B cell (primary cell): ENCODE measurements around the gene PARD3. TPM values are rescaled to one million over a fixed set of nuclear protein-coding genes. Genes with fewer than 3 reads are reported as not detected.

ENCODE experiments used
- ATAC-seq: fragments of 200-7000 bp; cut with Tn5 transposase; one replicate; pipeline ENCODE4 v1.10.0; 2021; ENCODE audit warnings: low read depth, mild to moderate bottlenecking, moderate number of reproducible peaks, moderate library complexity
- CTCF ChIA-PET: fragments of 350-600 bp; sonication (Branson Sonifier 250); formaldehyde crosslinking; loops from one replicate; lab custom pipeline; 2021; ENCODE audit warnings: antibody characterized with exemption, inconsistent platforms; lab: Charles Lee
- POLR2A ChIA-PET: fragments of 350-600 bp; sonication (Branson Sonifier 250); formaldehyde crosslinking; loops from one replicate; lab custom pipeline; 2021; ENCODE audit warnings: antibody characterized with exemption; lab: Charles Lee
- DNase-seq: peaks from one replicate; pipeline ENCODE4 v3.0.0; 2013
- H2AFZ ChIP-seq: 2 replicates; pipeline ENCODE4 v1.6.1; 2012; ENCODE audit warnings: mild to moderate bottlenecking, low read depth, low read length; ENCODE audit not compliant: insufficient read depth, poor library complexity, severe bottlenecking
- H3K27ac ChIP-seq, 2 donors: 1 replicate in 1 of 2; 2 replicates in 1 of 2; pipeline ENCODE4 v1.5.1; 2012 to 2013; ENCODE audit warnings: low read length in 2 of 2, mild to moderate bottlenecking in 2 of 2, moderate library complexity in 1 of 2
- H3K27me3 ChIP-seq, 4 experiments: fragments of 200-600 bp in 1 of 4; sonication (generic) in 1 of 4; replicated peaks in 1 of 4; 1 replicate in 2 of 4; 2 replicates in 2 of 4; pipeline versions ENCODE4 v1.6.1 to v1.7.0; 2013 to 2016; ENCODE audit warnings: low read length in 3 of 4, mild to moderate bottlenecking in 2 of 4, mixed read lengths in 1 of 4, moderate library complexity in 1 of 4; ENCODE audit not compliant: insufficient read depth in 4 of 4, control insufficient read depth in 3 of 4; ENCODE audit errors: control extremely low read depth in 1 of 4
- H3K36me3 ChIP-seq, 2 experiments: replicated peaks in 1 of 2; 1 replicate in 1 of 2; 2 replicates in 1 of 2; pipeline versions ENCODE4 v1.6.1 to v1.7.1; 2013; ENCODE audit warnings: low read length in 1 of 2; ENCODE audit not compliant: insufficient read depth in 2 of 2, control insufficient read depth in 1 of 2; ENCODE audit errors: control extremely low read depth in 1 of 2, extremely low read depth in 1 of 2
- H3K4me1 ChIP-seq, 2 donors: fragments of 200-600 bp in 1 of 2; sonication (generic) in 1 of 2; 1 replicate in 1 of 2; 2 replicates in 1 of 2; pipeline versions ENCODE4 v1.5.1 to v1.6.1; 2013 to 2017; ENCODE audit warnings: low read length in 2 of 2; ENCODE audit not compliant: control insufficient read depth in 2 of 2, insufficient read depth in 2 of 2
- H3K4me2 ChIP-seq: replicated peaks from 2 replicates; pipeline ENCODE3; 2012; ENCODE audit warnings: mild to moderate bottlenecking, low read depth, low read length; ENCODE audit not compliant: poor library complexity, severe bottlenecking
- H3K4me3 ChIP-seq, 5 experiments: fragments of 200-600 bp in 1 of 5; sonication (generic) in 1 of 5; 1 replicate in 3 of 5; 2 replicates in 2 of 5; pipeline versions ENCODE4 v1.5.1 to v1.7.0; 2011 to 2016; ENCODE audit warnings: low read length in 4 of 5, mild to moderate bottlenecking in 4 of 5, low read depth in 2 of 5, control low read depth in 1 of 5, moderate library complexity in 1 of 5; ENCODE audit not compliant: insufficient read depth in 1 of 5; ENCODE audit errors: control extremely low read depth in 1 of 5, extremely low read depth in 1 of 5
- H3K79me2 ChIP-seq: fragments of 200-600 bp; sonication (generic); one replicate; pipeline ENCODE4 v1.6.0; 2016; ENCODE audit warnings: low read length; ENCODE audit not compliant: control insufficient read depth, insufficient read depth
- H3K9ac ChIP-seq: fragments of 200-600 bp; sonication (generic); 2 replicates; pipeline ENCODE4 v1.6.1; 2017; ENCODE audit warnings: mild to moderate bottlenecking, low read length, moderate library complexity
- H3K9me3 ChIP-seq, 3 donors: one replicate each; pipeline versions ENCODE4 v1.6.1 to v1.7.1; 2013; ENCODE audit warnings: low read length in 2 of 3; ENCODE audit not compliant: control insufficient read depth in 2 of 3, insufficient read depth in 1 of 3; ENCODE audit errors: control extremely low read depth in 1 of 3
- H4K20me1 ChIP-seq: 2 replicates; pipeline ENCODE4 v1.6.0; 2012; ENCODE audit warnings: mild to moderate bottlenecking, low read length; ENCODE audit not compliant: insufficient read depth, control insufficient read depth, poor library complexity, severe bottlenecking
- H3K27ac Mint-ChIP-seq: one replicate; pipeline ENCODE4 v1.8.0; 2021; ENCODE audit warnings: mixed read lengths
- H3K27me3 Mint-ChIP-seq: one replicate; pipeline ENCODE4 v1.8.0; 2021; ENCODE audit warnings: mixed read lengths
- H3K4me1 Mint-ChIP-seq: one replicate; pipeline ENCODE4 v1.8.0; 2021; ENCODE audit warnings: mixed read lengths
- H3K4me3 Mint-ChIP-seq: one replicate; pipeline ENCODE4 v1.8.0; 2021; ENCODE audit warnings: mixed read lengths
- H3K9me3 Mint-ChIP-seq: one replicate; pipeline ENCODE4 v1.8.0; 2022; ENCODE audit warnings: mixed read lengths; ENCODE audit not compliant: insufficient read depth
- EZH2 ChIP-seq: IDR thresholded peaks from 2 replicates; pipeline ENCODE4 v1.6.1; 2012; ENCODE audit warnings: borderline replicate concordance, low read depth, mild to moderate bottlenecking, moderate library complexity, low read length; ENCODE audit not compliant: insufficient read depth, poor library complexity, severe bottlenecking
- WGBS: methylation state at CpG from one replicate; pipeline ENCODE4 v1.1.5; 2013; ENCODE audit warnings: missing lambda C conversion rate; ENCODE audit not compliant: insufficient coverage; 5-methylcytosine and 5-hydroxymethylcytosine counted together
- intact Hi-C: fragments of 100-400 bp; cut with micrococcal nuclease; formaldehyde crosslinking; loops from one replicate; pipeline ENCODE4 v1.10.0; 2022
- polyA plus RNA-seq: library from polyadenylated mRNA; depleted of rRNA; stranded (reverse); fragments of >200 nt; gene quantifications from 2 replicates; pipeline ENCODE4 v1.2.3, GENCODE V29; 2012
- total RNA-seq, 2 donors: library from RNA; stranded (reverse); fragments of 120-200 nt in 1 of 2; gene quantifications; 1 replicate in 1 of 2; 2 replicates in 1 of 2; pipeline versions ENCODE4 v1.2.3 to v1.2.4, GENCODE V29; 2013 to 2022
- TF ChIP-seq, protein P1 (sequence below): fragments of 200-600 bp; IDR thresholded peaks from one replicate; pipeline ENCODE4 v1.8.0; 2022; ENCODE audit warnings: antibody characterized with exemption, mild to moderate bottlenecking

The PARD3 gene
- total and polyA plus RNA-seq, 2 donors (not counting 1 experiment from before 2014, with no cell fraction given): not detected

DNA sequence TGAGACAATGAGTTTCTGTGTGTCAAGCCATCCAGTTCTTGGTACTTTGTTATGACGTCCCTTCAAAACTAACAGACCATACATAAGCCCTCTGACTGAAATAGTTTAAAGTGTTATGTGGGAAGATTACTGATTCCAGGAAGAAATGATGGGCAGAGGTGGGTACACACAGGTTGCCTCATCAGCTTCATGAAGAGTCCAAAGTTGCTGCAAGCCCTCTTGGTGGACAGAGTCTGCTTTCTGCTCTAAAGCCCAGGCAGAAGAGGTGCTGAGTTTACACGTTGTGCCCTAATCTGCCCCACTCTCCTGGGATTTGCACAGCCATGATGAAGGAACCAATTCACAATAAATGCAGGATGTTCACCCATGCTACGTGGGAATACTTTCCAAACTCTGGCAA, 187.4 kb downstream of the PARD3 start:
- no peaks in the 10 kb centered on the region for H3K4me1 Mint-ChIP-seq
- H3K79me2 ChIP-seq: no peaks in the 10 kb centered on the region
- 94% methylated on average over 2 of the region's 3 CpGs for WGBS

DNA sequence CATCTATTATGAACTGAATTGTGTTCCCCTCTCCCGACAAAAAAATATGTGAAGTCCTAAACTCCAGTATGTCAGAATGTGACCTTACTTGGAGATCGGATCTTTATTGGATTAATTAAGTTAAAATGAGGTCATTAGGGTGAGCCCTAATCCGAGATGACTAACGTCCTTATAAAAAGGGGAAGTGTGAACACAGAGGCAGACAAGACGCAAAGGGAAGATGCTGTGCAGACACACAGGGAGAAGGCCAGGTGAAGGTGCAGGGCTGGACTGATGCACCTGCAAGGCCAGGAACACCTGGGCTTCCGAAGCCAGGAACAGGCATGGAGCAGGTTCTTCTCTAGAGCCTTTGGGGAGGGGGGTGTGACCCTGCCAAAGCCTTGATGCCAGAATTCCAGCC, 187.8 kb downstream of the PARD3 start:
- no peak overlapping the region for H3K4me2 ChIP-seq
- no peaks in the 10 kb centered on the region for H3K9me3 ChIP-seq
- no peak for TF ChIP-seq EZH2
- TF ChIP-seq, protein P1, sequence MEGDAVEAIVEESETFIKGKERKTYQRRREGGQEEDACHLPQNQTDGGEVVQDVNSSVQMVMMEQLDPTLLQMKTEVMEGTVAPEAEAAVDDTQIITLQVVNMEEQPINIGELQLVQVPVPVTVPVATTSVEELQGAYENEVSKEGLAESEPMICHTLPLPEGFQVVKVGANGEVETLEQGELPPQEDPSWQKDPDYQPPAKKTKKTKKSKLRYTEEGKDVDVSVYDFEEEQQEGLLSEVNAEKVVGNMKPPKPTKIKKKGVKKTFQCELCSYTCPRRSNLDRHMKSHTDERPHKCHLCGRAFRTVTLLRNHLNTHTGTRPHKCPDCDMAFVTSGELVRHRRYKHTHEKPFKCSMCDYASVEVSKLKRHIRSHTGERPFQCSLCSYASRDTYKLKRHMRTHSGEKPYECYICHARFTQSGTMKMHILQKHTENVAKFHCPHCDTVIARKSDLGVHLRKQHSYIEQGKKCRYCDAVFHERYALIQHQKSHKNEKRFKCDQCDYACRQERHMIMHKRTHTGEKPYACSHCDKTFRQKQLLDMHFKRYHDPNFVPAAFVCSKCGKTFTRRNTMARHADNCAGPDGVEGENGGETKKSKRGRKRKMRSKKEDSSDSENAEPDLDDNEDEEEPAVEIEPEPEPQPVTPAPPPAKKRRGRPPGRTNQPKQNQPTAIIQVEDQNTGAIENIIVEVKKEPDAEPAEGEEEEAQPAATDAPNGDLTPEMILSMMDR: no peak
- intact Hi-C loops: no loop called here
- no peaks in the 10 kb centered on the region for H3K4me1 ChIP-seq
- Mint-ChIP-seq H3K9me3 (no peaks in the 10 kb centered on the region), H3K27me3 (no peaks in the 10 kb centered on the region), H3K4me1 (no peaks in the 10 kb centered on the region), H3K27ac (no peak overlapping the region), H3K4me3 (no peak overlapping the region)
- POLR2A ChIA-PET: no interaction called here
- no peaks in the 10 kb centered on the region for H3K27me3 ChIP-seq
- no peak overlapping the region for H3K4me3 ChIP-seq
- no peak overlapping the region for H3K27ac ChIP-seq
- H3K9ac ChIP-seq: no peak overlapping the region
- H4K20me1 ChIP-seq: no peaks in the 10 kb centered on the region
- DNase-seq: no peak
- WGBS: 63% methylated on average over 4 of the region's 6 CpGs
- CTCF ChIA-PET: interaction anchor here (1.0 to 2.0 kb wide), 2 partner anchors 10 to 12 kb away, joined by 3 to 4 read pairs; no protein-coding TSS in a partner anchor
- H3K36me3 ChIP-seq: no peaks in the 10 kb centered on the region
- ATAC-seq: no peak
- no peak overlapping the region for H2AFZ ChIP-seq
- no peaks in the 10 kb centered on the region for H3K79me2 ChIP-seq

More for the DNA sequence above, 187.4 kb downstream of the PARD3 start:
- no peaks in the 10 kb centered on the region for H3K36me3 ChIP-seq
- no peak overlapping the region for H3K4me2 ChIP-seq
- no peak overlapping the region for H2AFZ ChIP-seq
- no peaks in the 10 kb centered on the region for H3K27me3 ChIP-seq
- ATAC-seq (no peak), DNase-seq (no peak)
- no peaks in the 10 kb centered on the region for H3K4me1 ChIP-seq
- Mint-ChIP-seq H3K27me3 (no peaks in the 10 kb centered on the region), H3K27ac (no peak overlapping the region), H3K4me3 (no peak overlapping the region), H3K9me3 (no peaks in the 10 kb centered on the region)
- TF ChIP-seq, protein P1: no peak
- TF ChIP-seq EZH2: no peak
- no peaks in the 10 kb centered on the region for H4K20me1 ChIP-seq
- H3K4me3 ChIP-seq: no peak overlapping the region
- POLR2A ChIA-PET: no interaction called here
- no peaks in the 10 kb centered on the region for H3K9me3 ChIP-seq
- intact Hi-C loops: no loop called here
- H3K9ac ChIP-seq: no peak overlapping the region
- CTCF ChIA-PET: interaction anchor here (1.0 to 2.0 kb wide), 2 partner anchors 9 to 11 kb away, joined by 3 to 4 read pairs; no protein-coding TSS in a partner anchor
- H3K27ac ChIP-seq: no peak overlapping the region
